IMR-90 (cell line): ENCODE data around the gene ST6GALNAC4. TPM values are rescaled to one million over a fixed set of nuclear protein-coding genes. Genes with fewer than 3 reads are reported as not detected.

Source experiments
- ATAC-seq: fragments of 200-7000 bp; cut with Tn5 transposase; 2 replicates; pipeline ENCODE4 v1.9.1; 2020; ENCODE audit warnings: low read depth, mild to moderate bottlenecking, moderate library complexity
- BruUV-seq: library from RNA; stranded (reverse); fragments of 400-500 nt; replicated peaks from 2 replicates; lab custom pipeline; 2021; lab: Mats Ljungman, UMichigan
- CTCF ChIA-PET: fragments of 300-600 bp; formaldehyde crosslinking; extraction: SDS; loops from one replicate; lab custom pipeline; 2021; ENCODE audit warnings: antibody characterized with exemption; lab: Yijun Ruan, JAX
- POLR2A ChIA-PET: fragments of 300-600 bp; sonication (Branson Sonifier 250); formaldehyde crosslinking; loops from one replicate; lab custom pipeline; 2022; ENCODE audit warnings: antibody characterized with exemption; ENCODE audit not compliant: unreplicated experiment; lab: Charles Lee
- DNase-seq: peaks from one replicate; pipeline ENCODE4 v3.0.0; 2013
- H2AFZ ChIP-seq: replicated peaks from 2 replicates; pipeline ENCODE3; 2013; ENCODE audit warnings: low read length, mild to moderate bottlenecking; ENCODE audit not compliant: poor library complexity
- H2AK5ac ChIP-seq: 2 replicates; pipeline ENCODE4 v1.6.1; 2013; ENCODE audit warnings: low read depth, low read length, inconsistent platforms
- H2AK9ac ChIP-seq: replicated peaks from 2 replicates; pipeline ENCODE3; 2013; ENCODE audit warnings: mild to moderate bottlenecking, low read depth, low read length, moderate library complexity; ENCODE audit not compliant: poor library complexity
- H2BK120ac ChIP-seq: 2 replicates; pipeline ENCODE4 v1.6.1; 2013; ENCODE audit warnings: low read depth, low read length, inconsistent platforms
- H2BK15ac ChIP-seq: 3 replicates; pipeline ENCODE4 v1.6.1; 2013; ENCODE audit warnings: low read depth, low read length, inconsistent platforms
- H2BK20ac ChIP-seq: 2 replicates; pipeline ENCODE4 v1.6.1; 2013; ENCODE audit warnings: low read depth, mild to moderate bottlenecking, inconsistent platforms, low read length, moderate library complexity
- H2BK5ac ChIP-seq: 2 replicates; pipeline ENCODE4 v1.6.1; 2013; ENCODE audit warnings: mild to moderate bottlenecking, low read depth, low read length, inconsistent platforms; ENCODE audit not compliant: poor library complexity, severe bottlenecking
- H3K14ac ChIP-seq: replicated peaks from 2 replicates; pipeline ENCODE4 v1.6.1; 2013; ENCODE audit warnings: low read depth, low read length, inconsistent platforms
- H3K18ac ChIP-seq: 2 replicates; pipeline ENCODE4 v1.6.1; 2013; ENCODE audit warnings: low read depth, low read length, control low read depth
- H3K23ac ChIP-seq: 2 replicates; pipeline ENCODE4 v1.6.1; 2013; ENCODE audit warnings: low read depth, low read length, inconsistent platforms
- H3K27ac ChIP-seq: 2 replicates; pipeline ENCODE4 v1.5.1; 2013; ENCODE audit warnings: mild to moderate bottlenecking, control low read depth, low read length; ENCODE audit not compliant: insufficient read depth
- H3K27me3 ChIP-seq: 2 replicates; pipeline ENCODE4 v1.6.1; 2013; ENCODE audit warnings: low read length; ENCODE audit not compliant: control insufficient read depth, insufficient read depth
- H3K36me3 ChIP-seq: 2 replicates; pipeline ENCODE4 v1.6.1; 2013; ENCODE audit warnings: low read length, mixed read lengths; ENCODE audit not compliant: control insufficient read depth, insufficient read depth
- H3K4ac ChIP-seq: 2 replicates; pipeline ENCODE4 v1.6.1; 2013; ENCODE audit warnings: low read depth, low read length, inconsistent platforms
- H3K4me1 ChIP-seq: 2 replicates; pipeline ENCODE4 v1.6.1; 2013; ENCODE audit warnings: low read length, mixed read lengths; ENCODE audit not compliant: control insufficient read depth, insufficient read depth
- H3K4me2 ChIP-seq: 2 replicates; pipeline ENCODE4 v1.6.1; 2013; ENCODE audit warnings: low read depth, mild to moderate bottlenecking, control low read depth, low read length, moderate library complexity
- H3K4me3 ChIP-seq: 2 replicates; pipeline ENCODE4 v1.5.1; 2013; ENCODE audit warnings: low read depth, mild to moderate bottlenecking, control low read depth, low read length, moderate library complexity; ENCODE audit not compliant: insufficient read depth
- H3K56ac ChIP-seq: 2 replicates; pipeline ENCODE4 v1.6.1; 2013; ENCODE audit warnings: low read length, inconsistent platforms; ENCODE audit not compliant: insufficient read depth; ENCODE audit errors: extremely low read depth
- H3K79me1 ChIP-seq, 2 experiments: 2 replicates each; pipeline ENCODE4 v1.6.1; 2013; ENCODE audit warnings: low read length in 2 of 2, inconsistent platforms in 1 of 2, low read depth in 1 of 2
- H3K9ac ChIP-seq: 2 replicates; pipeline ENCODE4 v1.6.1; 2013; ENCODE audit warnings: low read depth, low read length, control low read depth
- H3K9me1 ChIP-seq: 2 replicates; pipeline ENCODE4 v1.6.1; 2013; ENCODE audit warnings: low read length, inconsistent platforms; ENCODE audit not compliant: insufficient read depth
- H3K9me3 ChIP-seq: 2 replicates; pipeline ENCODE4 v1.6.1; 2013; ENCODE audit warnings: low read length; ENCODE audit not compliant: control insufficient read depth, insufficient read depth
- H4K20me1 ChIP-seq: 2 replicates; pipeline ENCODE4 v1.6.1; 2013; ENCODE audit warnings: low read length, inconsistent platforms; ENCODE audit not compliant: insufficient read depth
- H4K5ac ChIP-seq: 2 replicates; pipeline ENCODE4 v1.6.1; 2013; ENCODE audit warnings: mild to moderate bottlenecking, low read depth, low read length, control low read depth
- H4K8ac ChIP-seq, 2 experiments: 2 replicates each; pipeline ENCODE4 v1.6.1; 2013; ENCODE audit warnings: low read depth in 2 of 2, low read length in 2 of 2, control low read depth in 1 of 2, inconsistent platforms in 1 of 2
- H4K91ac ChIP-seq: 2 replicates; pipeline ENCODE4 v1.6.1; 2013; ENCODE audit warnings: low read depth, low read length, inconsistent platforms; ENCODE audit not compliant: insufficient read depth
- CEBPB ChIP-seq: IDR thresholded peaks from 2 replicates; pipeline ENCODE4 v1.6.1; 2012; ENCODE audit warnings: low read depth, low read length, improper control_type of control experiment
- CHD1 ChIP-seq: IDR thresholded peaks from 2 replicates; pipeline ENCODE4 v1.6.1; 2012; ENCODE audit warnings: low read depth, low read length, improper control_type of control experiment
- CTCF ChIP-seq: conservative IDR thresholded peaks from 2 replicates; pipeline ENCODE4 v1.5.1; 2012; ENCODE audit warnings: mild to moderate bottlenecking, low read depth, low read length, improper control_type of control experiment
- POLR2A ChIP-seq: IDR thresholded peaks from 2 replicates; pipeline ENCODE4 v1.6.1; 2012; ENCODE audit warnings: mild to moderate bottlenecking, low read depth, low read length
- WGBS, 2 experiments: methylation state at CpG; one replicate each; pipeline versions ENCODE4 v1.1.5 to v1.1.7; 2013; ENCODE audit warnings: missing lambda C conversion rate in 2 of 2; ENCODE audit not compliant: insufficient read length in 1 of 2; ENCODE audit errors: extremely low coverage in 2 of 2; 5-methylcytosine and 5-hydroxymethylcytosine counted together
- dilution Hi-C: fragments of 300-500 bp; cut with HindIII; formaldehyde crosslinking; loops from one replicate; pipeline ENCODE4 v1.14.3; 2018; ENCODE audit warnings: low sequenced_read_pairs; ENCODE audit not compliant: unreplicated experiment
- in situ Hi-C: fragments of 300-500 bp; cut with MboI; formaldehyde crosslinking; loops from 3 replicates; pipeline ENCODE4 v1.14.3; 2019; ENCODE audit warnings: low sequenced_read_pairs, inconsistent platforms, mixed read lengths
- intact Hi-C: fragments of 100-400 bp; cut with micrococcal nuclease; formaldehyde crosslinking; loops from 2 replicates; pipeline ENCODE4 v1.10.0; 2022
- polyA plus RNA-seq, 3 experiments: library from polyadenylated mRNA; depleted of rRNA; stranded (reverse); fragments of >200 nt; gene quantifications; 2 replicates each; pipeline ENCODE4 v1.2.3, GENCODE V29; 2012; ENCODE audit warnings: low replicate concordance in 1 of 3
- total RNA-seq: library from RNA; depleted of rRNA; stranded (reverse); fragments of >200 nt; gene quantifications from 2 replicates; pipeline ENCODE4 v1.2.3, GENCODE V29; 2012

The ST6GALNAC4 gene
- total and polyA plus RNA-seq, 2 of the 4 experiments (the other 2 are of a cell fraction), result 12.5 to 32.9 TPM

GRCh38 chr9:127919253-127919815, 2.5 kb upstream of the ST6GALNAC4 start (continued):
- TF ChIP-seq POLR2A, result no peak
- TF ChIP-seq CHD1, result no peak

- Histone ChIP-seq H4K5ac (peak overlapping the region; percentile 36; the same call in 1 of the 2 replicates), H2BK120ac (peak overlapping the region; percentile 52), H3K9me1 (peaks cover 17% of the 10 kb centered on the region), H2AK5ac (peak overlapping the region; percentile 87), H3K36me3 (peaks cover 5% of the 10 kb centered on the region; the same call in 1 of the 2 replicates), H2BK20ac (peak overlapping the region; percentile 98), H4K91ac (peak overlapping the region; percentile 83), H3K18ac (0 out of 2 replicates have a peak overlapping the region, but pooled peaks have one; percentile 7), H2BK5ac (peak overlapping the region; percentile 58), H3K4ac (peak overlapping the region; percentile 71), H3K9me3 (no peaks in the 10 kb centered on the region), H4K20me1 (peaks cover 8% of the 10 kb centered on the region), H2AK9ac (peak overlapping the region; percentile 96), H3K79me1 (peaks cover 4 to 34% of the 10 kb centered on the region in 2 experiments), H3K14ac (peak overlapping the region; percentile 62), H4K8ac (peak overlapping the region; percentile 52 to 72), H3K27me3 (no peaks in the 10 kb centered on the region), H3K56ac (no peak overlapping the region; the same call in 1 of the 2 replicates), H3K23ac (peak overlapping the region; percentile 56), H2BK15ac (peak overlapping the region; percentile 78), H3K4me2 (no peak overlapping the region), H3K9ac (no peak overlapping the region), H3K4me3 (no peak overlapping the region), H3K4me1 (peaks cover 30% of the 10 kb centered on the region), H3K27ac (peak overlapping the region; percentile 49), H2AFZ (peak overlapping the region; percentile 82)
- ChIA-PET CTCF (interaction anchor here (1.4 kb wide), 1 partner anchor 184 kb away, joined by 6 read pairs; the partner anchor contains the start of gene TOR2A), POLR2A (no interaction called here)
- ATAC-seq (no peak), DNase-seq (no peak)
- in situ Hi-C loops (no loop called here), intact Hi-C loops (loop anchor here (5.0 to 10.0 kb wide), 3 partner anchors 81 to 304 kb away; partner anchors contain the start of genes FPGS and STXBP1), dilution Hi-C loops (no loop called here)
- WGBS, 2 experiments, result 100% methylated on average over 3 of the region's 8 CpGs; no CpG with 5 or more reads in 1 of the 2 experiments
- no TSS peak for BruUV-seq
- no peak for TF ChIP-seq CEBPB
- TF ChIP-seq CTCF, result peak; percentile 8; the same call in 1 of the 2 replicates
These were observed 1.6 kb upstream of the ST6GALNAC4 start for GRCh38 chr9:127918183-127919107.
